Mesenchymal stem cell (in vitro differentiated cells and primary cell): ENCODE measurements around the gene PALD1.
A peak's percentile ranks its signal among the peaks of the same experiment; 100 is the strongest.

ENCODE experiments used
- DNase-seq: peaks from one replicate; pipeline ENCODE4 v3.0.0-alpha.2; 2013
- H2AFZ ChIP-seq: one replicate; pipeline ENCODE4 v1.6.1; 2013; ENCODE audit warnings: low read depth, mild to moderate bottlenecking, control low read depth, inconsistent platforms, low read length, moderate library complexity
- H2AK5ac ChIP-seq: 2 replicates; pipeline ENCODE4 v1.6.1; 2013; ENCODE audit warnings: low read length, moderate library complexity, mild to moderate bottlenecking, inconsistent platforms; ENCODE audit not compliant: severe bottlenecking
- H2BK120ac ChIP-seq: one replicate; pipeline ENCODE4 v1.6.1; 2013; ENCODE audit warnings: low read depth, mild to moderate bottlenecking, inconsistent platforms, low read length, moderate library complexity
- H2BK12ac ChIP-seq, 2 experiments: one replicate each; pipeline ENCODE4 v1.6.1; 2013; ENCODE audit warnings: inconsistent platforms in 2 of 2, low read length in 2 of 2, mild to moderate bottlenecking in 2 of 2, moderate library complexity in 2 of 2, control low read depth in 1 of 2
- H2BK15ac ChIP-seq: one replicate; pipeline ENCODE4 v1.6.1; 2013; ENCODE audit warnings: mild to moderate bottlenecking, low read depth, inconsistent platforms; ENCODE audit not compliant: poor library complexity, severe bottlenecking
- H2BK5ac ChIP-seq: 2 replicates; pipeline ENCODE4 v1.6.1; 2013; ENCODE audit warnings: low read depth, mild to moderate bottlenecking, low read length, control low read depth, inconsistent platforms; ENCODE audit not compliant: poor library complexity, severe bottlenecking
- H3K14ac ChIP-seq, 2 experiments: one replicate each; pipeline ENCODE4 v1.6.1; 2013; ENCODE audit warnings: inconsistent platforms in 2 of 2, low read length in 2 of 2, control low read depth in 1 of 2, mild to moderate bottlenecking in 1 of 2, moderate library complexity in 1 of 2
- H3K18ac ChIP-seq, 2 experiments: one replicate each; pipeline ENCODE4 v1.6.1; 2013; ENCODE audit warnings: inconsistent platforms in 2 of 2, low read length in 2 of 2, control low read depth in 1 of 2, low read depth in 1 of 2, mild to moderate bottlenecking in 1 of 2
- H3K23ac ChIP-seq, 2 experiments: one replicate each; pipeline ENCODE4 v1.6.1; 2013; ENCODE audit warnings: inconsistent platforms in 2 of 2, low read length in 2 of 2, mild to moderate bottlenecking in 2 of 2, moderate library complexity in 2 of 2, control low read depth in 1 of 2
- H3K27ac ChIP-seq: 2 replicates; pipeline ENCODE4 v1.5.1; 2013; ENCODE audit warnings: mild to moderate bottlenecking, moderate library complexity, low read length, control low read depth, inconsistent platforms; ENCODE audit not compliant: poor library complexity, severe bottlenecking
- H3K27me3 ChIP-seq, 2 experiments: 2 replicates each; pipeline versions ENCODE4 v1.6.1 to v1.7.0; 2013; ENCODE audit warnings: low read length in 2 of 2, mild to moderate bottlenecking in 2 of 2, moderate library complexity in 2 of 2, control low read depth in 1 of 2, inconsistent platforms in 1 of 2; ENCODE audit not compliant: control insufficient read depth in 1 of 2, insufficient read depth in 1 of 2
- H3K36me3 ChIP-seq, 2 experiments: 2 replicates each; pipeline versions ENCODE4 v1.6.1 to v1.7.0; 2013; ENCODE audit warnings: low read length in 2 of 2, control low read depth in 1 of 2, inconsistent platforms in 1 of 2, low read depth in 1 of 2, mild to moderate bottlenecking in 1 of 2; ENCODE audit not compliant: insufficient read depth in 2 of 2, control insufficient read depth in 1 of 2
- H3K4ac ChIP-seq, 2 experiments: one replicate each; pipeline ENCODE4 v1.6.1; 2013; ENCODE audit warnings: inconsistent platforms in 2 of 2, low read length in 2 of 2, mild to moderate bottlenecking in 2 of 2, moderate library complexity in 2 of 2, control low read depth in 1 of 2, low read depth in 1 of 2
- H3K4me1 ChIP-seq: 2 replicates; pipeline ENCODE4 v1.6.1; 2013; ENCODE audit warnings: low read depth, low read length, control low read depth; ENCODE audit not compliant: control insufficient read depth, insufficient read depth
- H3K4me2 ChIP-seq: 2 replicates; pipeline ENCODE4 v1.6.1; 2013; ENCODE audit warnings: low read length, mild to moderate bottlenecking, inconsistent platforms; ENCODE audit not compliant: poor library complexity, severe bottlenecking
- H3K4me3 ChIP-seq, 2 experiments: 2 replicates each; pipeline versions ENCODE4 v1.5.1 to v1.7.0; 2013; ENCODE audit warnings: low read length in 2 of 2, mild to moderate bottlenecking in 2 of 2, control low read depth in 1 of 2, low read depth in 1 of 2; ENCODE audit not compliant: insufficient read depth in 1 of 2
- H3K79me1 ChIP-seq: replicated peaks from 2 replicates; pipeline ENCODE4 v1.6.1; 2013; ENCODE audit warnings: mild to moderate bottlenecking, control low read depth, low read length, inconsistent platforms; ENCODE audit not compliant: poor library complexity, severe bottlenecking
- H3K9ac ChIP-seq: 2 replicates; pipeline ENCODE4 v1.7.0; 2013; ENCODE audit warnings: mild to moderate bottlenecking, low read length, moderate library complexity
- H3K9me3 ChIP-seq: 2 replicates; pipeline ENCODE4 v1.7.0; 2013; ENCODE audit warnings: mild to moderate bottlenecking, low read length; ENCODE audit not compliant: control insufficient read depth
- H4K8ac ChIP-seq: one replicate; pipeline ENCODE4 v1.6.1; 2013; ENCODE audit warnings: inconsistent platforms, mild to moderate bottlenecking, low read length, moderate library complexity
- H4K91ac ChIP-seq: one replicate; pipeline ENCODE4 v1.6.1; 2013; ENCODE audit warnings: mild to moderate bottlenecking, low read length, inconsistent platforms
- WGBS: methylation state at CpG from one replicate; pipeline ENCODE4 v1.1.7; 2013; ENCODE audit warnings: mixed read lengths; 5-methylcytosine and 5-hydroxymethylcytosine counted together

PALD1 gene

DNA sequence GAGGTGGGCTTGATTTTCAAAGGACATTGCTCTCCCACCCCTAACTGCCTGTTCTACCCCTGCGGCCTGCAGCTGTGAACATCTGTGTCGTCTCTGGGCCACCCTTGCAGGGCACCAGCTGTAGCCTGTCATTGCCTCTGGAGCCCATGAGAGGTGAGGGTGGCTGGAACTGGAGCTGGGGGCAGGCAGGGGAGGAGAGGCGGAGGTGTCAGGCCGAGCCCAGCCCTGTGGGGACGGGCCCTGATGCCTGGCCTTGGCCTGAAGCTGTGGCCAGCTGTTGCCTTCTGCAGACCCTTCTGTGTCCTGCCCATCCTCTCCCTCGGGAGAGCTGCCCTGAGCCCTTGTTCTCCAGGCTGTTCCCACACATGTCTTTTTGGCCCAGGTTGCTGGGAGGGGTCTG, 44.5 kb downstream of the PALD1 start:
- DNase-seq: no peak
- Histone ChIP-seq H3K18ac (no peak overlapping the region), H3K27me3 (peaks cover 0 to 28% of the 10 kb centered on the region in 2 experiments), H3K36me3 (no peaks in the 10 kb centered on the region), H2AK5ac (no peak overlapping the region), H3K4ac (no peak overlapping the region), H3K23ac (no peak overlapping the region), H4K8ac (no peak overlapping the region), H2BK5ac (no peak overlapping the region), H3K4me2 (no peak overlapping the region), H3K14ac (no peak overlapping the region), H2BK120ac (no peak overlapping the region), H2BK12ac (no peak overlapping the region), H3K4me3 (no peak overlapping the region), H3K9me3 (no peaks in the 10 kb centered on the region), H3K27ac (no peak overlapping the region), H2AFZ (no peak overlapping the region), H3K4me1 (peaks cover 6% of the 10 kb centered on the region), H3K79me1 (no peaks in the 10 kb centered on the region), H3K9ac (no peak overlapping the region), H4K91ac (no peak overlapping the region), H2BK15ac (no peak overlapping the region)
- 38% methylated on average over 6 of the region's 6 CpGs for WGBS

DNA sequence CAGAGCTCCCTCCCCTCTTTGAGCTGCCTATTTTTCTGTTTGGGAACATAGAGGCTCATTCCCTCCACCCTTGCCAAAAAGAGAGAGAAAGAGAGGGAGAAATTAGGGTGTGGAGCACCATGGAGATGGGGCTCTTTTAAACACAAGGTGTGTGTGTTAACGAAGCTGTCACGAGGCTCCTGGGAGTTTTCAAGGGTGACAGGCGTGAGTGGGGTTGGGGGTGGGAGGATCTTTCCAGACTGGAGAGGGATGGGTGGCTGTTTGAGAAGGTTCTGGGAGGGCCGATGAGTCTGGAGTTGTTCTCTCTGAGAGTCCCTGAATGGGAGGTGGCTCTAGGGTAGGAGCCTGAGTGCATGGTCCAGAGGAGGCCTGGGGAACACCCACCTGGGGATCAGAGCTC, 45.0 kb downstream of the PALD1 start:
- no peak overlapping the region for H3K4me3 ChIP-seq
- DNase-seq: no peak
- H4K8ac ChIP-seq: no peak overlapping the region
- H2BK120ac ChIP-seq: no peak overlapping the region
- no peaks in the 10 kb centered on the region for H3K36me3 ChIP-seq
- WGBS: 59% methylated on average over 4 of the region's 4 CpGs
- H2BK12ac ChIP-seq: no peak overlapping the region
- no peak overlapping the region for H3K9ac ChIP-seq
- H3K4me1 ChIP-seq: peaks cover 5% of the 10 kb centered on the region
- H3K18ac ChIP-seq: no peak overlapping the region
- H4K91ac ChIP-seq: no peak overlapping the region
- H3K4ac ChIP-seq: no peak overlapping the region
- no peak overlapping the region for H3K4me2 ChIP-seq
- no peak overlapping the region for H2BK15ac ChIP-seq
- H3K9me3 ChIP-seq: no peaks in the 10 kb centered on the region
- no peak overlapping the region for H3K27ac ChIP-seq
- H2BK5ac ChIP-seq: no peak overlapping the region
- no peak overlapping the region for H2AK5ac ChIP-seq
- H3K23ac ChIP-seq: no peak overlapping the region
- H2AFZ ChIP-seq: no peak overlapping the region
- peaks cover 0 to 28% of the 10 kb centered on the region in 2 experiments for H3K27me3 ChIP-seq
- H3K14ac ChIP-seq: no peak overlapping the region
- H3K79me1 ChIP-seq: no peaks in the 10 kb centered on the region

DNA sequence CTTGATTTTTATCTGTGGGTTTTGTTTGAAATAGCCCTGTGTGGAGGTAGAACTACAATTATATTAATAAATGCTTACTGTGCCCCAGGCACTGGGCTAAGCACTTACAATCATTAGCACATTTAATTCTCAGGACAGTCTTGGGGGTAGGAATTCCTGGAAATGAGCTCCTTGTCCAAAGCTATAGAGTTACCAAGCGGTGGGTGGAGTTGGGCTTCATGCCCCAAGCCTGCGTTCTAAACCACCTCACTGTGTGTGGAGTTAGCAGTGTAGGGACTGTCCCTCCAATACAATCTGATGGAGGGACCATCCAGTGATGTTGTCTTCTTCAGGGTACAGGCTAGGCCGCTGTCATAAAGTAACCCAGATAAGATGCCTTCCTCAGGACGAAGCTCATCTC, 49.7 kb downstream of the PALD1 start:
- no peak overlapping the region for H2BK120ac ChIP-seq
- H2BK12ac ChIP-seq: no peak overlapping the region
- no peak overlapping the region for H3K4me2 ChIP-seq
- H3K79me1 ChIP-seq: no peaks in the 10 kb centered on the region
- no peak overlapping the region for H2AK5ac ChIP-seq
- H3K23ac ChIP-seq: no peak overlapping the region
- no peak overlapping the region for H4K91ac ChIP-seq
- no peak overlapping the region for H3K4ac ChIP-seq
- no peak overlapping the region for H2BK15ac ChIP-seq
- H3K9me3 ChIP-seq: no peaks in the 10 kb centered on the region
- no peak overlapping the region for H4K8ac ChIP-seq
- no peak overlapping the region for H3K9ac ChIP-seq
- H3K14ac ChIP-seq: no peak overlapping the region
- H3K4me3 ChIP-seq: no peak overlapping the region
- DNase-seq: no peak
- H2AFZ ChIP-seq: no peak overlapping the region
- peaks cover 0 to 33% of the 10 kb centered on the region in 2 experiments for H3K27me3 ChIP-seq
- peaks cover 9% of the 10 kb centered on the region for H3K4me1 ChIP-seq
- H3K36me3 ChIP-seq: no peaks in the 10 kb centered on the region
- no peak overlapping the region for H2BK5ac ChIP-seq
- H3K27ac ChIP-seq: no peak overlapping the region
- 88% methylated on average over 4 of the region's 4 CpGs for WGBS
- no peak overlapping the region for H3K18ac ChIP-seq

DNA sequence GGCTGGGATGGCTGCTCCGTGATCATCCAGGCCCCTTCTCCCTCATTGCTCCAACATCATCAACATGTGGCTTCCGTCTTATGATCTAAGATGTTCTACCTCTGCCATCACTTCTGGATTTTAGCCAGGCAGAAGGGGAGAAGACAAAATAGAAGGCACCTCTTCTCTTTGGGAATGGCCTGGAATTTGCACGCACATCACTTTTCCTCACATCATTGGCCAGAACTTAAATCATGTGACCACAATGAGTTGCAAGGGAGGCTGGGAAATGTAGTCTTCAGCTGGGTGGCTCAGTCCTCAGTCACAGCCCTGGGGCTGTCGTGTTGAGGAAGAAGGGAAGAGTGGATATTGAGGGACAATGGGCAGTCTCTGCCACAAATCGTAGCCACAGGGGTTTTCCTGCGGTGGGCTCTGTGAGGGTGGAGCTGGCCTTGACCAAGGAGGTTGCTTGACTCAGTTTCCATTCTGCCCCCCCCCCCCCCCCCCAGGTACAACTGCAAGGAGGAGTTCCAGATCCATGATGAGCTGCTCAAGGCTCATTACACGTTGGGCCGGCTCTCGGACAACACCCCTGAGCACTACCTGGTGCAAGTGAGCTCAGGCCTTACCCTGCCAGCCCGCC, 50.3 kb downstream of the PALD1 start:
- no peak overlapping the region for H3K4ac ChIP-seq
- H3K18ac ChIP-seq: no peak overlapping the region
- no peak overlapping the region for H2BK15ac ChIP-seq
- no peaks in the 10 kb centered on the region for H3K9me3 ChIP-seq
- peaks cover 0 to 33% of the 10 kb centered on the region in 2 experiments for H3K27me3 ChIP-seq
- H3K4me3 ChIP-seq: no peak overlapping the region
- H3K14ac ChIP-seq: no peak overlapping the region
- no peak overlapping the region for H4K8ac ChIP-seq
- H3K27ac ChIP-seq: no peak overlapping the region
- no peak overlapping the region for H2BK120ac ChIP-seq
- no peak overlapping the region for H4K91ac ChIP-seq
- no peak overlapping the region for H2BK5ac ChIP-seq
- peaks cover 13% of the 10 kb centered on the region for H3K4me1 ChIP-seq
- H2AK5ac ChIP-seq: no peak overlapping the region
- DNase-seq: peak; percentile 61
- H3K23ac ChIP-seq: no peak overlapping the region
- H2AFZ ChIP-seq: no peak overlapping the region
- no peaks in the 10 kb centered on the region for H3K79me1 ChIP-seq
- H2BK12ac ChIP-seq: no peak overlapping the region
- H3K9ac ChIP-seq: no peak overlapping the region
- no peaks in the 10 kb centered on the region for H3K36me3 ChIP-seq
- WGBS: 74% methylated on average over 9 of the region's 10 CpGs
- H3K4me2 ChIP-seq: no peak overlapping the region
